SK-N-SH treated with all-trans-retinoic acid at 6 μM for 48 hours (cell line): ENCODE results near the gene GFPT2.

Experiments
- ATAC-seq: fragments of 200-7000 bp; cut with Tn5 transposase; 3 replicates; pipeline ENCODE4 v1.9.1; 2020; ENCODE audit warnings: mild to moderate bottlenecking, moderate library complexity
- ARNTL ChIP-seq: fragments of 450-650 bp; formaldehyde crosslinking; IDR thresholded peaks from 2 replicates; pipeline ENCODE4 v1.5.0; 2020; ENCODE audit warnings: low read depth, mild to moderate bottlenecking, moderate library complexity, borderline replicate concordance
- BACH2 ChIP-seq: fragments of 250-450 bp; sonication (Bioruptor Pico); IDR thresholded peaks from 2 replicates; pipeline ENCODE4 v1.9.0; 2021; ENCODE audit warnings: mild to moderate bottlenecking, borderline replicate concordance
- CSRNP3 ChIP-seq: fragments of 250-450 bp; sonication (Bioruptor Pico); IDR thresholded peaks from 2 replicates; pipeline ENCODE4 v1.5.1; 2021; ENCODE audit warnings: mild to moderate bottlenecking, moderate library complexity
- ESRRG ChIP-seq: fragments of 250-450 bp; sonication (Bioruptor Pico); IDR thresholded peaks from 2 replicates; pipeline ENCODE4 v1.6.1; 2021; ENCODE audit warnings: mild to moderate bottlenecking
- GLIS3 ChIP-seq: fragments of 250-450 bp; sonication (Bioruptor Pico); IDR thresholded peaks from 2 replicates; pipeline ENCODE4 v1.5.0; 2020; ENCODE audit warnings: mild to moderate bottlenecking, moderate library complexity
- ISL1 ChIP-seq: fragments of 250-450 bp; sonication (Bioruptor Pico); IDR thresholded peaks from 2 replicates; pipeline ENCODE4 v2.1.2; 2022; ENCODE audit warnings: mild to moderate bottlenecking, moderate library complexity
- OSR1 ChIP-seq: fragments of 250-450 bp; sonication (Bioruptor Pico); IDR thresholded peaks from 2 replicates; pipeline ENCODE4 v1.8.0; 2022; ENCODE audit warnings: moderate library complexity, mild to moderate bottlenecking, inconsistent platforms
- PPARA ChIP-seq: fragments of 250-450 bp; sonication (Bioruptor Pico); IDR thresholded peaks from 2 replicates; pipeline ENCODE4 v1.5.0; 2020; ENCODE audit warnings: mild to moderate bottlenecking, borderline replicate concordance
- RARB ChIP-seq: fragments of 250-450 bp; sonication (Bioruptor Pico); IDR thresholded peaks from 2 replicates; pipeline ENCODE4 v1.8.0; 2021; ENCODE audit warnings: mild to moderate bottlenecking, moderate library complexity
- SNAI2 ChIP-seq: fragments of 250-450 bp; sonication (Bioruptor Pico); IDR thresholded peaks from 2 replicates; pipeline ENCODE4 v1.5.0; 2020; ENCODE audit warnings: mild to moderate bottlenecking, moderate library complexity
- TCF4 ChIP-seq: fragments of 250-450 bp; sonication (Bioruptor Pico); IDR thresholded peaks from 2 replicates; pipeline ENCODE4 v1.8.0; 2021; ENCODE audit warnings: mild to moderate bottlenecking, moderate library complexity, borderline replicate concordance
- TOX ChIP-seq: fragments of 250-450 bp; sonication (Bioruptor Pico); IDR thresholded peaks from 2 replicates; pipeline ENCODE4 v1.8.0; 2021; ENCODE audit warnings: mild to moderate bottlenecking, moderate library complexity, borderline replicate concordance
- TSHZ2 ChIP-seq: fragments of 250-450 bp; sonication (Bioruptor Pico); IDR thresholded peaks from 2 replicates; pipeline ENCODE4 v1.5.0; 2020; ENCODE audit warnings: mild to moderate bottlenecking, moderate library complexity
- ZC3H10 ChIP-seq: fragments of 250-450 bp; sonication (Bioruptor Pico); IDR thresholded peaks from 2 replicates; pipeline ENCODE4 v1.5.1; 2021; ENCODE audit warnings: mild to moderate bottlenecking, moderate library complexity
- ZFP3 ChIP-seq: fragments of 250-450 bp; sonication (Bioruptor Pico); IDR thresholded peaks from 2 replicates; pipeline ENCODE4 v1.5.0; 2020; ENCODE audit warnings: mild to moderate bottlenecking, moderate library complexity
- ZFP30 ChIP-seq: fragments of 450-650 bp; formaldehyde crosslinking; IDR thresholded peaks from 2 replicates; pipeline ENCODE4 v1.5.0; 2022; ENCODE audit warnings: mild to moderate bottlenecking, moderate library complexity
- ZNF565 ChIP-seq: fragments of 450-650 bp; formaldehyde crosslinking; conservative IDR thresholded peaks from 2 replicates; pipeline ENCODE4 v1.5.0; 2020; ENCODE audit warnings: low read depth, mild to moderate bottlenecking, moderate library complexity
- ZNF8 ChIP-seq: fragments of 450-650 bp; formaldehyde crosslinking; IDR thresholded peaks from 2 replicates; pipeline ENCODE4 v1.5.0; 2020; ENCODE audit warnings: mild to moderate bottlenecking, moderate library complexity
- TF ChIP-seq, protein P1 (sequence below): fragments of 250-450 bp; sonication (Bioruptor Pico); IDR thresholded peaks from 2 replicates; pipeline ENCODE4 v1.8.0; 2020; ENCODE audit warnings: mild to moderate bottlenecking, moderate library complexity, borderline replicate concordance
- TF ChIP-seq, protein P2 (sequence below): fragments of 250-450 bp; sonication (Bioruptor Pico); IDR thresholded peaks from 2 replicates; pipeline ENCODE4 v1.8.0; 2021; ENCODE audit warnings: low read depth, mild to moderate bottlenecking, moderate library complexity, borderline replicate concordance
- TF ChIP-seq, protein P3 (sequence below): fragments of 250-450 bp; sonication (Bioruptor Pico); IDR thresholded peaks from 2 replicates; pipeline ENCODE4 v1.5.1; 2020; ENCODE audit warnings: low read depth, mild to moderate bottlenecking, moderate library complexity

GFPT2 gene

DNA sequence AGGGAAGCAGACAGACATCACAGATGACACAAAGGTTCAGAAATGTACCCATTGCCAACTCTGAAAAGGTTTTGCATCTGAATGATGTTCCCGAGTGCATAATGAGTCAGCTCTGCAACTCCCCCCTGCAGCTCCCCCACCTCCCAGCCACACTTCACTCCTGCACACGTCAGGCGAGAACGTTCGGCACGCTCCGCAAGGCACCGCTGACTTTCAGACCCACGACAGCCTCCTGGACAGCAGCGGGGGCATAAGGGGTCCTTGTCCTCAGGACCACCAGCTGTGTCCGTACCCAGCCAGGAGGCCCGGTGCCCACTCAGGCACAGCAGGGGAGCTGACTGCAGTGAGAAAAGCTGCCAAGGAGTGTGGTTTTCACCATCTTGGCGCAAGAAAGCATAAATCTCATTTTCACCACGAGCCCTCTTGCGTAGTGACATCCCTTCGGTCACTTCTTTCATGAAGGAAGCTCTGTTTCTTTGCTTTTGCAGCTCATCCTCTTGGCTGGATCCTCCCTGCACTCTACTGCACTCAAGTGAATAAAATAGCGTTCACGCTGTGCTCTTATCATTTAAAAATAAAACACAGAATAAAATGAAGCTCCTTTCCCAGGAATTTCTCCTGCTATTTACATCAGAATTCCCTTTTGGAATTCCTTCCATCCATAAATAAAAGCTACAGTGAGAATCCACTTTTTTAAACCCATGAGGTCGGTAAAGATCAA is 9.9 kb downstream of the GFPT2 start:
- TF ChIP-seq ARNTL (CRISPR knock-in tag), result no peak
- TF ChIP-seq ESRRG (CRISPR knock-in tag), result no peak
- no peak for TF ChIP-seq GLIS3 (CRISPR knock-in tag)
- TF ChIP-seq ZFP30 (CRISPR knock-in tag), result no peak
- TF ChIP-seq, protein P1, sequence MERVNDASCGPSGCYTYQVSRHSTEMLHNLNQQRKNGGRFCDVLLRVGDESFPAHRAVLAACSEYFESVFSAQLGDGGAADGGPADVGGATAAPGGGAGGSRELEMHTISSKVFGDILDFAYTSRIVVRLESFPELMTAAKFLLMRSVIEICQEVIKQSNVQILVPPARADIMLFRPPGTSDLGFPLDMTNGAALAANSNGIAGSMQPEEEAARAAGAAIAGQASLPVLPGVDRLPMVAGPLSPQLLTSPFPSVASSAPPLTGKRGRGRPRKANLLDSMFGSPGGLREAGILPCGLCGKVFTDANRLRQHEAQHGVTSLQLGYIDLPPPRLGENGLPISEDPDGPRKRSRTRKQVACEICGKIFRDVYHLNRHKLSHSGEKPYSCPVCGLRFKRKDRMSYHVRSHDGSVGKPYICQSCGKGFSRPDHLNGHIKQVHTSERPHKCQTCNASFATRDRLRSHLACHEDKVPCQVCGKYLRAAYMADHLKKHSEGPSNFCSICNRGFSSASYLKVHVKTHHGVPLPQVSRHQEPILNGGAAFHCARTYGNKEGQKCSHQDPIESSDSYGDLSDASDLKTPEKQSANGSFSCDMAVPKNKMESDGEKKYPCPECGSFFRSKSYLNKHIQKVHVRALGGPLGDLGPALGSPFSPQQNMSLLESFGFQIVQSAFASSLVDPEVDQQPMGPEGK, result no peak
- TF ChIP-seq TCF4 (CRISPR knock-in tag), result no peak
- no peak for TF ChIP-seq TOX (CRISPR knock-in tag)
- TF ChIP-seq CSRNP3 (CRISPR knock-in tag), result no peak
- TF ChIP-seq OSR1 (CRISPR knock-in tag), result no peak
- TF ChIP-seq PPARA (CRISPR knock-in tag), result no peak
- TF ChIP-seq BACH2 (CRISPR knock-in tag), result no peak
- TF ChIP-seq ZFP3 (CRISPR knock-in tag), result no peak
- TF ChIP-seq ZC3H10 (CRISPR knock-in tag), result no peak
- no peak for TF ChIP-seq ZNF8 (CRISPR knock-in tag)
- TF ChIP-seq, protein P2, sequence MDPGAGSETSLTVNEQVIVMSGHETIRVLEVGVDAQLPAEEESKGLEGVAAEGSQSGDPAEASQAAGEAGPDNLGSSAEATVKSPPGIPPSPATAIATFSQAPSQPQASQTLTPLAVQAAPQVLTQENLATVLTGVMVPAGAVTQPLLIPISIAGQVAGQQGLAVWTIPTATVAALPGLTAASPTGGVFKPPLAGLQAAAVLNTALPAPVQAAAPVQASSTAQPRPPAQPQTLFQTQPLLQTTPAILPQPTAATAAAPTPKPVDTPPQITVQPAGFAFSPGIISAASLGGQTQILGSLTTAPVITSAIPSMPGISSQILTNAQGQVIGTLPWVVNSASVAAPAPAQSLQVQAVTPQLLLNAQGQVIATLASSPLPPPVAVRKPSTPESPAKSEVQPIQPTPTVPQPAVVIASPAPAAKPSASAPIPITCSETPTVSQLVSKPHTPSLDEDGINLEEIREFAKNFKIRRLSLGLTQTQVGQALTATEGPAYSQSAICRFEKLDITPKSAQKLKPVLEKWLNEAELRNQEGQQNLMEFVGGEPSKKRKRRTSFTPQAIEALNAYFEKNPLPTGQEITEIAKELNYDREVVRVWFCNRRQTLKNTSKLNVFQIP (CRISPR knock-in tag), result no peak
- no peak for ATAC-seq

- no peak for TF ChIP-seq TCF4 (CRISPR knock-in tag)
- no peak for TF ChIP-seq ISL1 (CRISPR knock-in tag)
- no peak for TF ChIP-seq ZFP3 (CRISPR knock-in tag)
- TF ChIP-seq TSHZ2 (CRISPR knock-in tag), result no peak
- no peak for TF ChIP-seq RARB (CRISPR knock-in tag)
- no peak for TF ChIP-seq ZC3H10 (CRISPR knock-in tag)
- no peak for TF ChIP-seq SNAI2 (CRISPR knock-in tag)
- TF ChIP-seq, protein P2 (CRISPR knock-in tag), result no peak
- TF ChIP-seq ZNF565 (CRISPR knock-in tag), result no peak
- TF ChIP-seq TOX (CRISPR knock-in tag), result no peak
- no peak for TF ChIP-seq PPARA (CRISPR knock-in tag)
- TF ChIP-seq GLIS3 (CRISPR knock-in tag), result no peak
- TF ChIP-seq, protein P3, sequence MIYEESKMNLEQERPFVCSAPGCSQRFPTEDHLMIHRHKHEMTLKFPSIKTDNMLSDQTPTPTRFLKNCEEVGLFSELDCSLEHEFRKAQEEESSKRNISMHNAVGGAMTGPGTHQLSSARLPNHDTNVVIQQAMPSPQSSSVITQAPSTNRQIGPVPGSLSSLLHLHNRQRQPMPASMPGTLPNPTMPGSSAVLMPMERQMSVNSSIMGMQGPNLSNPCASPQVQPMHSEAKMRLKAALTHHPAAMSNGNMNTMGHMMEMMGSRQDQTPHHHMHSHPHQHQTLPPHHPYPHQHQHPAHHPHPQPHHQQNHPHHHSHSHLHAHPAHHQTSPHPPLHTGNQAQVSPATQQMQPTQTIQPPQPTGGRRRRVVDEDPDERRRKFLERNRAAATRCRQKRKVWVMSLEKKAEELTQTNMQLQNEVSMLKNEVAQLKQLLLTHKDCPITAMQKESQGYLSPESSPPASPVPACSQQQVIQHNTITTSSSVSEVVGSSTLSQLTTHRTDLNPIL (CRISPR knock-in tag), result no peak
- no peak for TF ChIP-seq ZNF8 (CRISPR knock-in tag)
- no peak for TF ChIP-seq ZFP30 (CRISPR knock-in tag)
- no peak for TF ChIP-seq ESRRG (CRISPR knock-in tag)
- TF ChIP-seq, protein P1, result no peak
- TF ChIP-seq CSRNP3 (CRISPR knock-in tag), result no peak
- no peak for TF ChIP-seq ARNTL (CRISPR knock-in tag)
- TF ChIP-seq, all 23 proteins: peak for 0
- no peak for ATAC-seq
These were observed 11.5 kb downstream of the GFPT2 start for GRCh38 chr5:180341595-180341994.
